Hepatocyte (in vitro differentiated cells): Measurements from ENCODE around the gene BMPR1A. TPM values are rescaled to one million over a fixed set of nuclear protein-coding genes. Genes with fewer than 3 reads are reported as not detected.

Experiments
- DNase-seq: peaks from one replicate; pipeline ENCODE4 v3.0.0-alpha.2; 2016; ENCODE audit warnings: low spot score
- H2AFZ ChIP-seq: fragments of 200-600 bp; sonication (generic); 2 replicates; pipeline ENCODE4 v1.6.0; 2016; ENCODE audit warnings: antibody characterized with exemption, mild to moderate bottlenecking
- H3K27ac ChIP-seq: fragments of 200-600 bp; sonication (generic); 2 replicates; pipeline ENCODE4 v1.5.1; 2016; ENCODE audit warnings: mild to moderate bottlenecking
- H3K27me3 ChIP-seq: fragments of 200-600 bp; sonication (generic); 2 replicates; pipeline ENCODE4 v1.6.1; 2016
- H3K36me3 ChIP-seq: fragments of 200-600 bp; sonication (generic); replicated peaks from 2 replicates; pipeline ENCODE4 v1.5.1; 2016; ENCODE audit warnings: low read depth; ENCODE audit not compliant: insufficient read depth
- H3K4me1 ChIP-seq: fragments of 200-600 bp; sonication (generic); 2 replicates; pipeline ENCODE4 v1.5.1; 2016; ENCODE audit warnings: mild to moderate bottlenecking, moderate library complexity; ENCODE audit not compliant: insufficient read depth
- H3K4me2 ChIP-seq: fragments of 200-600 bp; sonication (generic); 2 replicates; pipeline ENCODE4 v1.6.0; 2016
- H3K4me3 ChIP-seq: fragments of 200-600 bp; sonication (generic); 2 replicates; pipeline ENCODE4 v1.5.1; 2016; ENCODE audit warnings: mild to moderate bottlenecking
- H3K79me2 ChIP-seq: fragments of 200-600 bp; sonication (generic); 2 replicates; pipeline ENCODE4 v1.6.0; 2017; ENCODE audit warnings: mild to moderate bottlenecking
- H3K9me2 ChIP-seq: fragments of 200-600 bp; sonication (generic); replicated peaks from 2 replicates; pipeline ENCODE4 v1.6.0; 2017; ENCODE audit warnings: mild to moderate bottlenecking; ENCODE audit not compliant: insufficient read depth
- H3K9me3 ChIP-seq: fragments of 200-600 bp; sonication (generic); 2 replicates; pipeline ENCODE4 v1.5.1; 2016; ENCODE audit warnings: low read depth, mild to moderate bottlenecking
- H4K20me1 ChIP-seq: fragments of 200-600 bp; sonication (generic); 2 replicates; pipeline ENCODE4 v1.6.0; 2016; ENCODE audit warnings: mild to moderate bottlenecking; ENCODE audit not compliant: insufficient read depth, poor library complexity, severe bottlenecking
- CTCF ChIP-seq: fragments of 200-600 bp; sonication (generic); IDR thresholded peaks from 2 replicates; pipeline ENCODE4 v1.5.1; 2016; ENCODE audit warnings: antibody characterized with exemption, mild to moderate bottlenecking; ENCODE audit not compliant: poor library complexity
- EZH2 ChIP-seq: fragments of 200-600 bp; sonication (generic); IDR thresholded peaks from 2 replicates; pipeline ENCODE4 v1.6.1; 2016; ENCODE audit warnings: antibody characterized with exemption, mild to moderate bottlenecking, borderline replicate concordance
- EZH2phosphoT487 ChIP-seq: fragments of 200-600 bp; sonication (generic); IDR thresholded peaks from one replicate; pipeline ENCODE4 v1.6.1; 2018; ENCODE audit warnings: antibody characterized with exemption, mild to moderate bottlenecking, low read depth, moderate library complexity; ENCODE audit not compliant: unreplicated experiment, severe bottlenecking
- WGBS: methylation state at CpG from one replicate; pipeline ENCODE4 v1.1.6; 2016; ENCODE audit warnings: low lambda C conversion rate; ENCODE audit errors: missing lambda C conversion rate; 5-methylcytosine and 5-hydroxymethylcytosine counted together
- polyA plus RNA-seq: library from polyadenylated mRNA; unstranded; fragments of >200 nt; fragmentation: Nextera tagmentation; extraction: Ambion mirVana; gene quantifications from 2 replicates; pipeline ENCODE4 v1.2.1, GENCODE V29; 2016
- total RNA-seq: library from RNA; depleted of rRNA; stranded (reverse); fragments of >200 nt; gene quantifications from 2 replicates; pipeline ENCODE4 v1.2.3, GENCODE V29; 2014

BMPR1A gene
- total and polyA plus RNA-seq, 2 experiments from 2014 or later = 25.1 to 58.0 TPM

- WGBS = 84% methylated on average over 7 of the region's 7 CpGs
- no peak overlapping the region for H3K27ac ChIP-seq
Observed at GRCh38 chr10:86888585-86889381, 132.4 kb downstream of the BMPR1A start.

GRCh38 chr10:86889997-86890396 is 133.6 kb downstream of the BMPR1A start:
- H3K27me3 ChIP-seq = no peaks in the 10 kb centered on the region
- H3K9me2 ChIP-seq = no peaks in the 10 kb centered on the region
- no peaks in the 10 kb centered on the region for H3K36me3 ChIP-seq
- H3K79me2 ChIP-seq = peaks cover 28% of the 10 kb centered on the region
- no peak for DNase-seq
- H3K9me3 ChIP-seq = no peaks in the 10 kb centered on the region
- H4K20me1 ChIP-seq = peaks cover 8% of the 10 kb centered on the region
- no peak overlapping the region for H3K27ac ChIP-seq
- no peak overlapping the region for H2AFZ ChIP-seq
- no peak for TF ChIP-seq EZH2
- TF ChIP-seq CTCF = no peak
- TF ChIP-seq EZH2phosphoT487 = no peak
- no peaks in the 10 kb centered on the region for H3K4me1 ChIP-seq
- no peak overlapping the region for H3K4me2 ChIP-seq
- no peak overlapping the region for H3K4me3 ChIP-seq
- WGBS = 55% methylated on average over 3 of the region's 3 CpGs

More at GRCh38 chr10:86888585-86889381, 132.4 kb downstream of the BMPR1A start:
- Histone ChIP-seq H2AFZ (no peak overlapping the region), H3K9me3 (no peaks in the 10 kb centered on the region), H3K4me1 (no peaks in the 10 kb centered on the region), H3K36me3 (no peaks in the 10 kb centered on the region), H3K27me3 (no peaks in the 10 kb centered on the region), H3K79me2 (peaks cover 36% of the 10 kb centered on the region), H3K9me2 (no peaks in the 10 kb centered on the region), H3K4me2 (no peak overlapping the region), H4K20me1 (peaks cover 13% of the 10 kb centered on the region), H3K4me3 (no peak overlapping the region)
- no peak for TF ChIP-seq CTCF
- no peak for TF ChIP-seq EZH2
- no peak for TF ChIP-seq EZH2phosphoT487
- no peak for DNase-seq

- 85% methylated on average over 4 of the region's 4 CpGs for WGBS
- Histone ChIP-seq H3K36me3 (no peaks in the 10 kb centered on the region), H3K79me2 (no peaks in the 10 kb centered on the region), H4K20me1 (no peaks in the 10 kb centered on the region), H2AFZ (no peak overlapping the region), H3K4me2 (no peak overlapping the region), H3K9me3 (no peaks in the 10 kb centered on the region), H3K27me3 (no peaks in the 10 kb centered on the region), H3K9me2 (no peaks in the 10 kb centered on the region), H3K4me1 (peaks cover 13% of the 10 kb centered on the region), H3K4me3 (no peak overlapping the region), H3K27ac (no peak overlapping the region)
- TF ChIP-seq EZH2 (no peak), CTCF (no peak), EZH2phosphoT487 (no peak)
- DNase-seq = no peak
Observed at GRCh38 chr10:86898511-86898910, 142.1 kb downstream of the BMPR1A start.
